GM21360 (cell line): ENCODE results near the gene ERBB4.

Source experiments
- ATAC-seq: cut with Tn5 transposase; IDR thresholded peaks from one replicate; pipeline ENCODE4 v1.9.1; 2021; ENCODE audit warnings: mild to moderate bottlenecking, moderate library complexity; ENCODE audit not compliant: unreplicated experiment

ERBB4 gene

GRCh38 chr2:211946960-211947359, 591.6 kb downstream of the ERBB4 start:
- peak; percentile 60 for ATAC-seq

- ATAC-seq = peak; percentile 82
Observed at GRCh38 chr2:211944572-211944971, 594.0 kb downstream of the ERBB4 start.

GRCh38 chr2:211942153-211942552, 596.4 kb downstream of the ERBB4 start:
- no peak for ATAC-seq

GRCh38 chr2:211941216-211941747, 597.3 kb downstream of the ERBB4 start:
- ATAC-seq = no peak

DNA sequence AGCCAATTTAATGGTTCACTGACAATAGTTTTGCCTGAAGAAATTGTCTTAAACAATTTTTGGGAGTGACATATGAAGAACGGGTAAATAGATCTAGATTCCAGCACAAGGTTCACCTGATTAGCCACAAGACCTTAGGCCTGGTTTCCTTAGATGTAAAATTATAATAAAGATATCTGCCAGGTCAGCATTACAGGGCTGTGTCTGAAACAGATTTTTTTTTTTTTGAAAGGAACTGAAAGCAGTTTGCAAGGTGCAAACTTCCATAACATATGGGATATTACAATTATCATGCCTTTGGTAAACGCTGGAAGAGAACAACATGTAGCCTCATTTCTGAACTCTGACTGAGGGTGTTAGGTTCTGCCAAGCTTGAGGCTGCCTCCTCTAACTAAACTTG, 599.4 kb downstream of the ERBB4 start:
- no peak for ATAC-seq

DNA sequence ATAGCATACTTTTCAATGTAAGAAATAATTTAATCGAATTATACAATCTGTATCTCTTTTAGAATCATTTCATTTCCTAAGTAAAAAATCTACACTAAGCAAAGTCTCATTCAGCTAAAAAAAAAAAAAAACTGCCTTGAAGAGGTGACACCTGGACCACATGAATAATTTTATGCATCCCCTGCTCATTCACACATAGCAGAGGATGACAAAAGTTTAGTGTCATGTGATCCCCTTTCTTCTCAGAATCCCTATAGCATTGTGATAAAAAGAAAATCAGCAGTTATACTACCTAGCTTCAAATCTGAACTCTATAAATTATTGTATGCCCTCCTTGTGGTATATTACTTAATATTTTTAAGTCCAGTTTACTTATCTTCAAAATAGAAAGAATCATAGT, 603.8 kb downstream of the ERBB4 start:
- no peak for ATAC-seq

DNA sequence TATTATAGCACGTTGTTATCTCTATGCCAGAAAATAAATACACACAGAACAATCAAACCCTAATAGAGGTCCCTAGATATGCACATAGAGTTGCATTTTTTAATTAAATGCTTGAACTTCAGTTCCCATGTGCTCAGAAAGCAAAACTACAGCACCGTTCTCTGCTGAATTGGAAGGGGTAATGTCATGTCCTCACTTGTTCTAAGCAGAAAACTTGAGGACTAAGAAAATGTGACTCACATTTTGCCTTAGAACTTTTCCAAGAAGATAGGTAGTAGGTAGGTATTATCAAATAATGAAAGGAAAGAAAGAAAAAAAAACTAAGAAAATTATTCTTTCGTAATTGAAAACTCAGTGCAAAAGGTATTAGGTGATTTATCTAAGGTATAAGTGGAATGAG, 607.3 kb downstream of the ERBB4 start:
- no peak for ATAC-seq

DNA sequence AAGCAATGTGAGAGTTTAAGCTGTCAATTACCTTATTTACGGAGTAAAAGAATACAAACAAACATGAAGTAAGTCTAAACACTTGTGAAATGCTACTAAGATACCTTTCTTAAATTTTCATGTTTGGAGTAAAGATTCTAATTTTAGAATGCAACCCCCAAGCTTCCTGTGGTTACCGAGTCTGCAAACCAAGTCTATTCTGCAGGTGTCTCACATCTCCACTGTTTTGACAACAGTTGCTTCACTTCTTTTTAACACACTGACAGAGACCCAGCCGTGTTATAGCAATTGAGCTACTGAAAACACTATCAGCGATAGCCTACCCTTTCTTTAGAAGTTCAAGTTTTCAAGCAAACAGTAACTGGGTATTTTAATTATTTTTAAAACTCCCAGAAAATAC, 608.3 kb downstream of the ERBB4 start:
- peak; percentile 98 for ATAC-seq

- ATAC-seq = no peak
Observed at GRCh38 chr2:211928201-211928600, 610.4 kb downstream of the ERBB4 start.

DNA sequence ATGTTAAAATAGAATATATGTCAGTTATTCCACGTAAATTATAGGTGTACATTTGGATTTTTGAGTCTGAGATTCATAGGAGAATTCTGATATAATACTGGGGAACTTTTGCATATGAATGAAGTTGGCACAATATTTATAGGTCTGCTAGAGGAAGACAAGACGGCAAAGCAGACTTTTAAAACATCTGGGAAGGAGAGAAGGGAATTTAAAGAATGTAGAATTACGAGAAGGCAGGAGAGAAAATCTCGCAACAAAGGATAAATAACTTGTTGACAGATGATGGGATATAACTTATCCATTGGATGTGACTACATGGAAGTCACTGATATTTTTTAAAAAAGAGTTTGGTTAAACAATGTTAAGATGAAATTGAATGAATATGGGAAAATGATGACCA, 615.6 kb downstream of the ERBB4 start:
- ATAC-seq = no peak

DNA sequence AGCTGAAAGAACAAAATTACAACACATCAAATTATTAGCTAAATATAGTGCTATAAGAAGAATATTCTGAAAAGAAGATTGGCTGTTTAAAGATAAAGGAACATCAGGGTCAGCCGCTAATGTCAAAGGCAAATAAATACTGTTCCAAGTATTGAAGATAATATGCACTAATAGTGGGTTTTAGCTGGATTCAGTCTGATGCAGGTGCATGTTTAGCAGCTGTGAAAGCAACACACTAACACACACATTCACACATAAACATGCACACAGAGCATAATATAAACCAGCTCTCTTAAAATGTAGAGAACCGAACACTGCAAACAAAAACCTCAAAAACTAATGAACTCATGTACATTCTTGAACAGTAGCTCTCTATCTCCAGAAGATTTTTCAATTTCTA, 634.6 kb downstream of the ERBB4 start:
- no peak for ATAC-seq

DNA sequence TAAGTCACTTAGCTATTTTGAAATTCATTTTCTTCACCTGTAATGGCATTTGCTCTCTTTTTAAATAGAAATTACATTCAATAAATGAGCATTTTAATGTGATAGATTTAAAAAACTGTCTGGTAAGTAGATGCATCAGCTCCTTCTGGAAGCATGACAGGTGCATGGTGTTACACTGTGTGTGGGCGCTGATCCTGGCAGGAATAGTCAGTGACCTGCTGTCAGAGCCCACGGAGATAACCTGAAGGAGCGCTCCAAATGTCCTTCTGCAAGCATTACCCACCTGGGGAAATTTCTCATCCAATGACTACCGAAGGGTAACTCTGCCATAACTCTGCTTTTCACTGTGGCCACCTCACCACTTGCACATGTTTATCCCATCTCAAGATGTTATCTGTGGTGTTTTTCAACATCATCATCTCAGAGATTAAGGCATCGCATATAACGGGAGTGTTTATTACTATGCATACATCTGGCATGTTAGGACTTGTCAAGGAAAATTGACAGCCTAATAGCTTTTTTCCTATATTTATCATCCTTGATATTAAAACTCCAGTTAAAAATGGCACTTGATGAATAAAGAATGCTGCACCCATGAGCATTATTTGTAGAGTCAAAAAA, 637.3 kb downstream of the ERBB4 start:
- ATAC-seq = no peak

DNA sequence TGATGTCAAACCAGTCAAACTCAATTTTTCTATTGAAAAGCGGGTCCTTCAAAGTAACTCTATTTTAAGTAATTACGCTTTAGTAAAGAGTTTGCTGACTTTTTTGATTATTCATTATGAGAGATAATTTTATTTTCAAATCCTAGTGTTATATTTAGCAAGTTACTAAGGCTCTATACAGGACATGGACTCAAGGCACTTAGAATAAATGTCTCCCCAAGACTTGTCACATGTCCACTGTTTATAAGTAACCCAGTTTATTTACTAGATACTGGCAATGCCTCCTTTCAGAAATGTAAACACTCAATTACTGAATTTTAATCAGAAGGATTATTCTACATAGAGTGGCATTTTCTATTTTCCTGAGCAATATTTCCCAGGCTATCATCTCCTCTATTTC, 638.1 kb downstream of the ERBB4 start:
- ATAC-seq = no peak

DNA sequence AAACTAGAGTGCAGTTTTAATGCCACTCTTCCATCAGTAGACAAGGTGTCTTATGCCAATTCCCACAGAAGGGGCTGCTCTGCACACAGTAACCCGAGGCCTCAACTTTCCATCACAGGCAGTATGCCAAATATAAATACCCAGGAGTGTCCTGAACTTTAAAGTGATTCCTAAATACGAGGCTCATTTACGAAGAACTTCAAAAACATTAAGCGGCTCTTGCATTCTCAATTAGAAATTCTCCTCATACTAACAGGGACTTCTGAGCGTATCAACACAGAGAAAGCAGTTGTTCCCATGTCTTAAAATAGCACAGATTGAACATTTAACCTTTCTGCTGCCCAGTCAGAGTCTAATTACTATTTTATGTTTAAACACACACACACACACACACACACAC, 638.6 kb downstream of the ERBB4 start:
- no peak for ATAC-seq

DNA sequence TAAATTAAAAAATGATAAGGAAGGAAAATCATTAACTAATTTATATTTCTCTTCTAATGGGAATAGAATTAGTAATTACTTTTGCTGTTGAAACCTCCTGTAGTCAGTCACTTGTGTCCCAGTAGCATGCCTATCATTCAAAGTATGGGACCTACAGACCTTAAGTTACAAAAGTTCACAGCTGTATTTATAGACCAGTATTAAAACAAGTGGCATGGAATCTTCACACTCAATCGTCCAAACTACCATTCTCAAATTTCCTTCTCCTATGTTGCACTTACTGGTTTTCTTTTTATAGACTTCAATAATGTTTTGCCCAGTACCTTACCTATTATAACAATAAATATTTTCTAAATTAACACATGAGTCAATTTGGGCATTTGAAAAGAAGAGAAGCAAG, 639.9 kb downstream of the ERBB4 start:
- ATAC-seq = no peak

- ATAC-seq = no peak
Observed at GRCh38 chr2:211881449-211881848, 657.2 kb downstream of the ERBB4 start.

DNA sequence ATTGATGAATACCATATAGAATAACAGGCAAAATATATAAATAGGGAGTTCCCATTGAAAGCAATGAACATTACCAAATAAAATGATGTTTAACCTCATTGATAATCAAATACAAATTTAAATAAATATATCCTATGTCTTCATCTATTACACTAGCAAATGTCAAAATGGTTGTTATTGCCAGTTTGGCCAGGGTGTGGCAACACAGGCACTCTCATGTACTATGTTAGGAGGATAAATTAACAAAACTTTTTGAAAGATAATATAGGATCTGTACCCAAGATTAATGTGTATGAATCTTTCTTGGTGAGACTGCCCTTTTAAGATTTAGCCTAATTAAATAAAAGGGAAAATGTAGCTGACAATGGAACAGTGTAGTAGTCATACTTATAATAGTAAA, 659.3 kb downstream of the ERBB4 start:
- ATAC-seq = no peak

GRCh38 chr2:211877061-211877460, 661.5 kb downstream of the ERBB4 start:
- ATAC-seq = no peak

GRCh38 chr2:211875488-211875887, 663.1 kb downstream of the ERBB4 start:
- ATAC-seq = no peak

GRCh38 chr2:211868996-211869533, 669.5 kb downstream of the ERBB4 start:
- no peak for ATAC-seq

DNA sequence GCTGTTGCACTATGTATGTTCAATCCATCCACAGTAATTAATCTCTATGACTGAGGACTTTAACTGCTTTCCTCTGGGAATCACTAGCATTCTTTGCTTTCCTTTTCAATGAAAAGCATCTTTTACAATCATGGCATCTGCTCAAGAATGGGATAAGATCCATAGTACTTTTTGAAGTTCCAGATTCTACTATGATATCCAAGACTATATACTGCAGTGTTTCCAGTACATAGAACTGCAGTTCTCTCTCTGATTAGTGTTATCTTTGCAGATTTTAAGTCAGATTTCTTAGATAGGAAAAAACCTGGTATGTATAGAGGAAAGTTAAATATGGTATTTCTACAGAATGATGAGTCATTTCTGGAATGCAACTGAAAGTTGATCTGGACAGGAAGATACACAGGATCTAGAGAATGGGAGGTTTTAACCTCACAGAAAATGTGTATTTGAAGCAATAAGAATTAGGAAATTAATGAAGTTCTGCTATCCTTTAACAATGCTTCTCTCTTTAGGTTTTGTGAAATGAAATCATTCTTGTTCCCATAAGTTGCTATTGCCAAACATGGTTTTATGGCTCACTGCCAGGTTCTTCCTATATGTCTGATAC, 670.7 kb downstream of the ERBB4 start:
- ATAC-seq = peak; percentile 98

DNA sequence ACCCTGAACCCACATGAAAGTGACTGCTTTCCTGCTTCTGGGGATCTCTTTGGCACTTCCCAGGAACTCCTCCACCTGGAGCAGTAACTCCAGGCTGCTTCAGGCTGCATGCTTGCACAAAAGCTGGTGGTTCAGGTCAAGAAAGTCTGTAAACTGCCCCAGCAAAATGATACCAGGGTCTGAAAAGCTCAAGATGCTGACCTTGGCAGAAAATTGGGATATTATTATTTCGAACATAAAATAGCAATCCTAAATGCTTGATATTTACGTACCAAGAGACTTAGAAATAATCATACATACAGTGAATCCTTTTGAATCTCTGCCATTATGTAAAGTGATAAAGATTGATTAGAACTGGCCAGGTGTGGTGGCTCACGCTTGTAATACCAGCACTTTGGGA, 674.3 kb downstream of the ERBB4 start:
- no peak for ATAC-seq

DNA sequence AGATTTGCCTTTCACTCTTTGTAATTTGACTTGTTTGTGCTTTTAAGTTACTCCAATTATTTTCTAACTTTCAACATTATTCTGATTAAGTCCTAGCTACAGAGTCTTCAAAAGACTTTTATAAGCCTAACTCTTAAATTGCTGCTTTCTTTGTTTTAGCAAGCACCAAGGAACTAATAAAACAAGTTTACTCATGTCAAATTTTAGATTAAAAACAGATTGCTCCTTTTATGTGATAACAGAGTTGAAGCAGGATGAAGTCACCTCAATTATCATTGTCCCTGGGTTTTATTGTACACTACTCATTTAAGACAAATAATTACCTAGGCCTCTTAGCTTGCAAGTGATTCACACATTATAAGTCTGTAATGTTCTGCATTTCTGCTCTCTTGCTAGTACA, 678.4 kb downstream of the ERBB4 start:
- ATAC-seq = no peak
